GM12891 (cell line): Measurements from ENCODE around the gene TDRD1.

ENCODE experiments used
- POLR2A ChIP-seq: IDR thresholded peaks from 2 replicates; pipeline ENCODE4 v1.6.1; 2011; ENCODE audit warnings: low read depth, low read length, control low read depth
- POLR2AphosphoS5 ChIP-seq: IDR thresholded peaks from 2 replicates; pipeline ENCODE4 v1.6.1; 2011; ENCODE audit warnings: low read depth, low read length, control low read depth
- SPI1 ChIP-seq: IDR thresholded peaks from 2 replicates; pipeline ENCODE4 v1.6.1; 2011; ENCODE audit warnings: low read depth, low read length, control low read depth
- TAF1 ChIP-seq: IDR thresholded peaks from 2 replicates; pipeline ENCODE4 v1.6.1; 2011; ENCODE audit warnings: low read depth, low read length, control low read depth

- TF ChIP-seq TAF1 (no peak), POLR2AphosphoS5 (no peak), POLR2A (no peak), SPI1 (no peak)
Measured at GRCh38 chr10:114175667-114176066, 3.5 kb upstream of the TDRD1 start.
